ENCODE data around the gene STARD13. TPM values are rescaled to one million over a fixed set of nuclear protein-coding genes. Genes with fewer than 3 reads are reported as not detected.

STARD13 gene
- polyA plus RNA-seq, 4 donors: 22.3 to 27.8 (median 24.3) TPM

- no peak for DNase-seq (ENCODE audit: low read depth in 4 of 4, low spot score in 2 of 4)
Measured at GRCh38 chr13:33230178-33230881, 55.2 kb downstream of the STARD13 start.

- no peak for DNase-seq (ENCODE audit: low read depth in 4 of 4, low spot score in 2 of 4)
Measured at GRCh38 chr13:33229446-33230177, 55.9 kb downstream of the STARD13 start.

GRCh38 chr13:33228648-33229445, 56.7 kb downstream of the STARD13 start:
- DNase-seq (ENCODE audit: low read depth in 4 of 4, low spot score in 2 of 4): no peak

GRCh38 chr13:33227927-33228647, 57.5 kb downstream of the STARD13 start:
- no peak for DNase-seq (ENCODE audit: low read depth in 4 of 4, low spot score in 2 of 4)

- no peak for DNase-seq (ENCODE audit: low read depth in 4 of 4, low spot score in 2 of 4)
Measured at GRCh38 chr13:33224686-33225085, 60.9 kb downstream of the STARD13 start.

GRCh38 chr13:33224191-33224590, 61.4 kb downstream of the STARD13 start:
- DNase-seq (ENCODE audit: low read depth in 4 of 4, low spot score in 2 of 4): no peak

- DNase-seq (ENCODE audit: low read depth in 4 of 4, low spot score in 2 of 4): no peak
Measured at GRCh38 chr13:33219926-33220325, 65.6 kb downstream of the STARD13 start.

- DNase-seq (ENCODE audit: low read depth in 4 of 4, low spot score in 2 of 4): no peak
Measured at GRCh38 chr13:33218426-33218825, 67.1 kb downstream of the STARD13 start.

GRCh38 chr13:33218020-33218419, 67.5 kb downstream of the STARD13 start:
- DNase-seq (ENCODE audit: low read depth in 4 of 4, low spot score in 2 of 4): no peak

GRCh38 chr13:33217256-33217655, 68.3 kb downstream of the STARD13 start:
- DNase-seq (ENCODE audit: low read depth in 4 of 4, low spot score in 2 of 4): no peak

- DNase-seq (ENCODE audit: low read depth in 4 of 4, low spot score in 2 of 4): no peak
Measured at GRCh38 chr13:33213797-33214196, 71.8 kb downstream of the STARD13 start.

- DNase-seq (ENCODE audit: low read depth in 4 of 4, low spot score in 2 of 4): no peak
Measured at GRCh38 chr13:33213024-33213768, 72.4 kb downstream of the STARD13 start.

GRCh38 chr13:33212396-33212795, 73.2 kb downstream of the STARD13 start:
- DNase-seq (ENCODE audit: low read depth in 4 of 4, low spot score in 2 of 4): no peak

GRCh38 chr13:33210090-33210489, 75.5 kb downstream of the STARD13 start:
- no peak for DNase-seq (ENCODE audit: low read depth in 4 of 4, low spot score in 2 of 4)

GRCh38 chr13:33208290-33209220, 77.0 kb downstream of the STARD13 start:
- no peak for DNase-seq (ENCODE audit: low read depth in 4 of 4, low spot score in 2 of 4)

GRCh38 chr13:33207615-33207961, 78.0 kb downstream of the STARD13 start:
- no peak for DNase-seq (ENCODE audit: low read depth in 4 of 4, low spot score in 2 of 4)

GRCh38 chr13:33206945-33207614, 78.5 kb downstream of the STARD13 start:
- no peak for DNase-seq (ENCODE audit: low read depth in 4 of 4, low spot score in 2 of 4)

- DNase-seq (ENCODE audit: low read depth in 4 of 4, low spot score in 2 of 4): no peak
Measured at GRCh38 chr13:33206425-33206824, 79.1 kb downstream of the STARD13 start.
